K562 (cell line): ENCODE data around the gene SLC39A11. TPM values are rescaled to one million over a fixed set of nuclear protein-coding genes. Genes with fewer than 3 reads are reported as not detected.
A peak's percentile ranks its signal among the peaks of the same experiment; 100 is the strongest.

ENCODE experiments used
- CBFA2T3 ChIP-seq: fragments of 450-650 bp; IDR thresholded peaks from 2 replicates; pipeline ENCODE4 v1.6.1; 2017
- CEBPB ChIP-seq: fragments of 450-650 bp; IDR thresholded peaks from 2 replicates; pipeline ENCODE4 v1.6.1; 2016; ENCODE audit warnings: missing genetic modification characterization, missing compliant biosample characterization
- CXXC5 ChIP-seq: fragments of 250-450 bp; sonication (Bioruptor Pico); IDR thresholded peaks from 2 replicates; pipeline ENCODE4 v1.8.0; 2022; ENCODE audit warnings: inconsistent platforms, mild to moderate bottlenecking, moderate library complexity
- ETV1 ChIP-seq: fragments of 450-650 bp; conservative IDR thresholded peaks from 2 replicates; pipeline ENCODE4 v1.6.1; 2016; ENCODE audit warnings: missing genetic modification characterization, control low read depth, low read depth, missing compliant biosample characterization
- EZH2 ChIP-seq: IDR thresholded peaks from 2 replicates; pipeline ENCODE4 v1.6.1; 2012; ENCODE audit warnings: low read depth, mild to moderate bottlenecking, inconsistent platforms, low read length, borderline replicate concordance
- HOXB6 ChIP-seq: fragments of 250-450 bp; sonication (Bioruptor Pico); IDR thresholded peaks from 2 replicates; pipeline ENCODE4 v1.5.1; 2022; ENCODE audit warnings: mild to moderate bottlenecking, borderline replicate concordance
- ILF3 ChIP-seq: fragments of 450-650 bp; IDR thresholded peaks from 2 replicates; pipeline ENCODE4 v1.6.1; 2018; ENCODE audit warnings: antibody characterized with exemption, mild to moderate bottlenecking, moderate library complexity, borderline replicate concordance
- KLF6 ChIP-seq: fragments of 250-450 bp; sonication (Bioruptor Pico); IDR thresholded peaks from 2 replicates; pipeline ENCODE4 v1.4.0; 2020; ENCODE audit warnings: mild to moderate bottlenecking, moderate library complexity, borderline replicate concordance
- MEIS2 ChIP-seq: fragments of 450-650 bp; IDR thresholded peaks from 2 replicates; pipeline ENCODE4 v1.6.1; 2014; ENCODE audit warnings: mild to moderate bottlenecking; ENCODE audit not compliant: partially characterized antibody
- NFIX ChIP-seq: fragments of 250-450 bp; sonication (Bioruptor Pico); IDR thresholded peaks from 2 replicates; pipeline ENCODE4 v1.4.0; 2020; ENCODE audit warnings: low read depth, mild to moderate bottlenecking, moderate library complexity
- PHF20 ChIP-seq: fragments of 450-650 bp; IDR thresholded peaks from 2 replicates; pipeline ENCODE4 v1.6.1; 2018; ENCODE audit not compliant: partially characterized antibody
- POU5F1 ChIP-seq: fragments of 150-350 bp; IDR thresholded peaks from 2 replicates; pipeline ENCODE4 v1.6.1; 2014; ENCODE audit warnings: borderline replicate concordance, low read length, low read depth, mild to moderate bottlenecking; ENCODE audit not compliant: partially characterized antibody
- RBM17 ChIP-seq: fragments of 200-400 bp; formaldehyde crosslinking; IDR thresholded peaks from 2 replicates; pipeline ENCODE4 v1.6.1; 2017; ENCODE audit warnings: low read depth, mild to moderate bottlenecking, low read length, borderline replicate concordance
- RUNX1 ChIP-seq: sonication (generic); IDR thresholded peaks from 2 replicates; pipeline ENCODE4 v1.6.1; 2016; ENCODE audit warnings: antibody characterized with exemption, low read depth
- TEAD4 ChIP-seq, 2 experiments: sonication (generic) in 1 of 2; formaldehyde crosslinking in 1 of 2; IDR thresholded peaks; 2 replicates each; pipeline versions ENCODE4 v1.6.1 to v1.8.0; 2012 to 2022; ENCODE audit warnings: borderline replicate concordance in 1 of 2, inconsistent platforms in 1 of 2, low read length in 1 of 2, mild to moderate bottlenecking in 1 of 2, missing genetic modification reagents in 1 of 2
- ZC3H8 ChIP-seq: fragments of 450-650 bp; IDR thresholded peaks from 2 replicates; pipeline ENCODE4 v1.6.1; 2017
- ZNF184 ChIP-seq: sonication (generic); formaldehyde crosslinking; IDR thresholded peaks from 2 replicates; pipeline ENCODE4 v1.5.0; 2020; ENCODE audit warnings: missing genetic modification reagents
- ZNF239 ChIP-seq: fragments of 250-450 bp; sonication (Bioruptor Pico); IDR thresholded peaks from 2 replicates; pipeline ENCODE4 v1.4.0; 2020; ENCODE audit warnings: mild to moderate bottlenecking
- ZNF311 ChIP-seq: fragments of 250-450 bp; sonication (Bioruptor Pico); IDR thresholded peaks from 2 replicates; pipeline ENCODE4 v1.4.0; 2020; ENCODE audit warnings: mild to moderate bottlenecking, moderate library complexity
- ZNF436 ChIP-seq: fragments of 250-450, 450-650 bp; sonication (Bioruptor Pico); formaldehyde crosslinking; IDR thresholded peaks from 2 replicates; pipeline ENCODE4 v1.7.0; 2020; ENCODE audit warnings: mild to moderate bottlenecking
- polyA plus RNA-seq, 8 experiments: library from polyadenylated mRNA; depleted of rRNA in 4 of 8; stranded (reverse) in 5 of 8; unstranded in 3 of 8; fragments of >200 nt; fragmentation: Nextera tagmentation in 2 of 8; fragmentation: Illumina TruSeq in 1 of 8; extraction: Ambion mirVana in 2 of 8; extraction: Trizol in 1 of 8; gene quantifications; 2 replicates each; pipeline versions ENCODE4 v1.2.1 to v1.2.3, GENCODE V29; 2011 to 2014; ENCODE audit warnings: inconsistent platforms in 1 of 8, missing spikeins in 1 of 8
- total RNA-seq, 7 experiments: library from RNA; depleted of rRNA in 6 of 7; stranded (reverse); fragments of >200 nt in 6 of 7; fragmentation: Illumina TruSeq in 2 of 7; extraction: Trizol in 2 of 7; gene quantifications; 2 replicates each; pipeline versions ENCODE4 v1.2.1 to v1.2.3, GENCODE V29; 2011 to 2021; ENCODE audit warnings: low replicate concordance in 1 of 7
- TF ChIP-seq, protein P1 (sequence below): fragments of 450-650 bp; IDR thresholded peaks from 2 replicates; pipeline ENCODE4 v1.6.1; 2017; ENCODE audit warnings: mild to moderate bottlenecking, moderate library complexity
- TF ChIP-seq, protein P2 (sequence below): IDR thresholded peaks from 2 replicates; pipeline ENCODE4 v1.6.1; 2011; ENCODE audit warnings: borderline replicate concordance, low read depth, mild to moderate bottlenecking, moderate library complexity, low read length; ENCODE audit not compliant: insufficient read depth, poor library complexity, severe bottlenecking
- TF ChIP-seq, protein P3 (sequence below), 2 experiments: IDR thresholded peaks in 1 of 2; conservative IDR thresholded peaks in 1 of 2; 2 replicates each; pipeline ENCODE4 v1.6.1; 2016; ENCODE audit warnings: low read depth in 2 of 2, mild to moderate bottlenecking in 1 of 2, missing compliant biosample characterization in 1 of 2, missing genetic modification characterization in 1 of 2, moderate library complexity in 1 of 2

Gene SLC39A11
- total and polyA plus RNA-seq, 9 of the 15 experiments (the other 6 are each of a cell fraction or from before 2014, with no cell fraction given), result 10.5 to 26.4 (median 13.4) TPM

- TF ChIP-seq ETV1, result 0 out of 2 replicates have a peak, but pooled peaks have one; percentile 28
- 0 out of 2 replicates have a peak, but pooled peaks have one; percentile 8 for TF ChIP-seq CBFA2T3
- no peak for TF ChIP-seq PHF20
- TF ChIP-seq, protein P1, sequence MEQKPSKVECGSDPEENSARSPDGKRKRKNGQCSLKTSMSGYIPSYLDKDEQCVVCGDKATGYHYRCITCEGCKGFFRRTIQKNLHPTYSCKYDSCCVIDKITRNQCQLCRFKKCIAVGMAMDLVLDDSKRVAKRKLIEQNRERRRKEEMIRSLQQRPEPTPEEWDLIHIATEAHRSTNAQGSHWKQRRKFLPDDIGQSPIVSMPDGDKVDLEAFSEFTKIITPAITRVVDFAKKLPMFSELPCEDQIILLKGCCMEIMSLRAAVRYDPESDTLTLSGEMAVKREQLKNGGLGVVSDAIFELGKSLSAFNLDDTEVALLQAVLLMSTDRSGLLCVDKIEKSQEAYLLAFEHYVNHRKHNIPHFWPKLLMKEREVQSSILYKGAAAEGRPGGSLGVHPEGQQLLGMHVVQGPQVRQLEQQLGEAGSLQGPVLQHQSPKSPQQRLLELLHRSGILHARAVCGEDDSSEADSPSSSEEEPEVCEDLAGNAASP, result no peak
- TF ChIP-seq ZNF239 (CRISPR knock-in tag), result no peak
- TF ChIP-seq HOXB6 (CRISPR knock-in tag), result no peak
- no peak for TF ChIP-seq ZNF184 (CRISPR knock-in tag)
- TF ChIP-seq EZH2, result no peak
- peak; percentile 64; the same call in 1 of the 2 replicates for TF ChIP-seq ZNF311 (CRISPR knock-in tag)
- no peak for TF ChIP-seq KLF6
- TF ChIP-seq RBM17, result no peak
- peak; percentile 68 for TF ChIP-seq NFIX (CRISPR knock-in tag)
- TF ChIP-seq ZNF436 (CRISPR knock-in tag), result no peak
- TF ChIP-seq ZC3H8, result no peak
- no peak for TF ChIP-seq POU5F1
- TF ChIP-seq RUNX1, result no peak
- peak; percentile 20; the same call in 1 of the 2 replicates for TF ChIP-seq CXXC5 (CRISPR knock-in tag)
- no peak for TF ChIP-seq CEBPB (tag)
- TF ChIP-seq, protein P2, sequence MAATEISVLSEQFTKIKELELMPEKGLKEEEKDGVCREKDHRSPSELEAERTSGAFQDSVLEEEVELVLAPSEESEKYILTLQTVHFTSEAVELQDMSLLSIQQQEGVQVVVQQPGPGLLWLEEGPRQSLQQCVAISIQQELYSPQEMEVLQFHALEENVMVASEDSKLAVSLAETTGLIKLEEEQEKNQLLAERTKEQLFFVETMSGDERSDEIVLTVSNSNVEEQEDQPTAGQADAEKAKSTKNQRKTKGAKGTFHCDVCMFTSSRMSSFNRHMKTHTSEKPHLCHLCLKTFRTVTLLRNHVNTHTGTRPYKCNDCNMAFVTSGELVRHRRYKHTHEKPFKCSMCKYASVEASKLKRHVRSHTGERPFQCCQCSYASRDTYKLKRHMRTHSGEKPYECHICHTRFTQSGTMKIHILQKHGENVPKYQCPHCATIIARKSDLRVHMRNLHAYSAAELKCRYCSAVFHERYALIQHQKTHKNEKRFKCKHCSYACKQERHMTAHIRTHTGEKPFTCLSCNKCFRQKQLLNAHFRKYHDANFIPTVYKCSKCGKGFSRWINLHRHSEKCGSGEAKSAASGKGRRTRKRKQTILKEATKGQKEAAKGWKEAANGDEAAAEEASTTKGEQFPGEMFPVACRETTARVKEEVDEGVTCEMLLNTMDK, result no peak
- no peak for TF ChIP-seq TEAD4 (IDR thresholded peaks at IDR 0.05; ENCODE audit: low read length)
- TF ChIP-seq TEAD4 (CRISPR knock-in tag; IDR thresholded peaks at IDR 0.05; ENCODE audit: borderline replicate concordance), result no peak
- TF ChIP-seq ILF3, result no peak
- TF ChIP-seq MEIS2, result peak; percentile 81
- TF ChIP-seq, protein P3, sequence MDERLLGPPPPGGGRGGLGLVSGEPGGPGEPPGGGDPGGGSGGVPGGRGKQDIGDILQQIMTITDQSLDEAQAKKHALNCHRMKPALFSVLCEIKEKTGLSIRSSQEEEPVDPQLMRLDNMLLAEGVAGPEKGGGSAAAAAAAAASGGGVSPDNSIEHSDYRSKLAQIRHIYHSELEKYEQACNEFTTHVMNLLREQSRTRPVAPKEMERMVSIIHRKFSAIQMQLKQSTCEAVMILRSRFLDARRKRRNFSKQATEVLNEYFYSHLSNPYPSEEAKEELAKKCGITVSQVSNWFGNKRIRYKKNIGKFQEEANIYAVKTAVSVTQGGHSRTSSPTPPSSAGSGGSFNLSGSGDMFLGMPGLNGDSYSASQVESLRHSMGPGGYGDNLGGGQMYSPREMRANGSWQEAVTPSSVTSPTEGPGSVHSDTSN (CRISPR knock-in tag; IDR thresholded peaks at IDR 0.05; ENCODE audit: low read depth), result no peak
- TF ChIP-seq, protein P3 (tag; conservative IDR thresholded peaks at IDR 0.05; ENCODE audit: low read depth), result peak; percentile 78
These were observed 113.8 kb downstream of the SLC39A11 start (continued) for GRCh38 chr17:72978593-72979218.
